Cardiac muscle cell (in vitro differentiated cells and primary cell): ENCODE results near the gene ADAM12. TPM values are rescaled to one million over a fixed set of nuclear protein-coding genes. Genes with fewer than 3 reads are reported as not detected.

Experiments
- DNase-seq, 2 donors: peaks; one replicate each; pipeline versions ENCODE4 v3.0.0 to v3.0.0-alpha.2; 2010 to 2017; ENCODE audit warnings: low read depth in 1 of 2, low spot score in 1 of 2
- H3K27ac ChIP-seq: fragments of 200-600 bp; sonication (generic); 2 replicates; pipeline ENCODE4 v1.5.1; 2016
- H3K27me3 ChIP-seq: fragments of 200-600 bp; sonication (generic); 2 replicates; pipeline ENCODE4 v1.6.0; 2016; ENCODE audit warnings: control low read depth
- H3K36me3 ChIP-seq: fragments of 200-600 bp; sonication (generic); 2 replicates; pipeline ENCODE4 v1.5.1; 2016; ENCODE audit warnings: control low read depth
- H3K4me1 ChIP-seq: fragments of 200-600 bp; sonication (generic); 2 replicates; pipeline ENCODE4 v1.8.1; 2017; ENCODE audit warnings: low read depth, mild to moderate bottlenecking, mixed run types
- H3K4me3 ChIP-seq: fragments of 200-600 bp; sonication (generic); 2 replicates; pipeline ENCODE4 v1.5.1; 2016; ENCODE audit warnings: mild to moderate bottlenecking
- H3K9me3 ChIP-seq: fragments of 200-600 bp; sonication (generic); 2 replicates; pipeline ENCODE4 v1.5.1; 2017; ENCODE audit warnings: low read depth, mild to moderate bottlenecking, control low read depth
- CTCF ChIP-seq: IDR thresholded peaks from 2 replicates; pipeline ENCODE4 v1.5.1; 2012; ENCODE audit warnings: low read depth, mild to moderate bottlenecking, low read length
- polyA plus RNA-seq: library from polyadenylated mRNA; unstranded; fragments of >200 nt; fragmentation: Nextera tagmentation; extraction: Ambion mirVana; gene quantifications from 2 replicates; pipeline ENCODE4 v1.2.1, GENCODE V29; 2016
- total RNA-seq: library from RNA; depleted of rRNA; stranded (reverse); fragments of >200 nt; gene quantifications from 2 replicates; pipeline ENCODE4 v1.2.3, GENCODE V29; 2016

Gene ADAM12
- total and polyA plus RNA-seq, 2 experiments from 2014 or later: 0.18 to 1.1 TPM

- DNase-seq: no peak
- no peaks in the 10 kb centered on the region for H3K27me3 ChIP-seq
Measured at GRCh38 chr10:126431816-126432215, 43.5 kb upstream of the ADAM12 start.

DNA sequence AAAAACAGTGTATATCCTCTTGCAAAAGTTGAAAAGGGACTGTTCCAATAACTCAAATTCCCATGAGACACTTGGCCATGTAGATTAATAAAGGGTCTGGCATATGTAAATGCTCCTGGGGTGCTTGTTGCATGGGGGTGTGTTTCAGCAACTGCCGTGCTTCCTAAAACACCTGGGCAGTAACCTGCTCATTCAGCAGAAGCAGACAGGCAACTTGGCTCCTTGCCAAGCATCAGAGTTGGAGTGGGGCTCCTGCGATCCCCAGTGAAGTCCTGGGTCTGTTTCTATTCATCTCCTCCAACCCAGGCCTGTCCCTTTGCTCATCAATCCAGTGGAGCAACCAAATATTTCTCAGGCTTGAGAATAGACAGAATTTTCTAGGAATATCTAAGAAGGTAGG lies 42.2 kb upstream of the ADAM12 start:
- TF ChIP-seq CTCF: no peak
- no peaks in the 10 kb centered on the region for H3K4me1 ChIP-seq
- no peaks in the 10 kb centered on the region for H3K27me3 ChIP-seq
- no peak overlapping the region for H3K27ac ChIP-seq
- no peaks in the 10 kb centered on the region for H3K9me3 ChIP-seq
- H3K36me3 ChIP-seq: no peaks in the 10 kb centered on the region
- no peak overlapping the region for H3K4me3 ChIP-seq
- no peak for DNase-seq

More at GRCh38 chr10:126431816-126432215, 43.5 kb upstream of the ADAM12 start:
- Histone ChIP-seq H3K4me1 (no peaks in the 10 kb centered on the region), H3K27ac (no peak overlapping the region), H3K4me3 (no peak overlapping the region), H3K36me3 (no peaks in the 10 kb centered on the region), H3K9me3 (no peaks in the 10 kb centered on the region)
- no peak for TF ChIP-seq CTCF

DNA sequence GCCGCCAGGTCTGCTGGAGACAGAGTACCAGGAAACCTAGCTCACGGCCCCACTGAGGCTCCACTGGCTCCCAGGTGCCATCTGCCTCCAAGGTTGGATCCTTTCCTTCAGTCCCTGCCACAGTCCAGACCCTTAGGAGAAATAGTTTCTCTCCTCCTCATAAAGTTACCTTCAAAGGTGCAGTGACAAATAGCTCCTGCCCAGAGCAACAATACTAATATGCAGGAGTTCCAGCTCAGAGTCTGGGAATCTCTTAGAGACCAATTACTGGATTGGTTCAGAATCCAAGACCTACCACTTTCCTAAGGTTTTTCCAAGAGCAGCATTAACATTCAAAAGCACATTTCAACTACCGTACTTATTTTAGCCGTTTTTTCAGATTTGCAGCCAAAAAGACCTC lies 41.0 kb upstream of the ADAM12 start:
- H3K4me1 ChIP-seq: no peaks in the 10 kb centered on the region
- DNase-seq: no peak
- H3K27me3 ChIP-seq: no peaks in the 10 kb centered on the region
- no peak overlapping the region for H3K4me3 ChIP-seq
- H3K27ac ChIP-seq: no peak overlapping the region
- no peaks in the 10 kb centered on the region for H3K9me3 ChIP-seq
- no peak for TF ChIP-seq CTCF
- H3K36me3 ChIP-seq: no peaks in the 10 kb centered on the region

- TF ChIP-seq CTCF: no peak
- Histone ChIP-seq H3K4me3 (no peak overlapping the region), H3K27ac (no peak overlapping the region)
Measured at GRCh38 chr10:126425489-126426065, 37.3 kb upstream of the ADAM12 start.

DNA sequence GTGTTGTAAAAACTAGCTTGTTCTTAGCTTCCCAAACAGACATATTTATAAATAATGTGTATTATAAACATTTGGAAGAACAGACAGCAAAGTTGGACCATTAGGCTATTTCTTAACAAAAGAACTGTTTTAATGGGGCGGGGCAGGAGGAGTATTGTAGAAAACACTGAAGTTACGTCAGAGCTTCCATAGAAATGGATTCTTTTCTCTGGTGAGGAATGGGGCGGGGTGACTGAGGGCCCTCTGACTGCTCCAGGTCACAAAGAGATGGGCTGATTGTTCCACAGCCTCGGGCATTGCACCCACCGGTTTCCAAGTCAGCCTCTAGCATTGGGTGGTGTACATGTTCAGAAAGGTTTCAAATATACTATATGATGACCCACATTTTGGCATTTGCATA lies 36.8 kb upstream of the ADAM12 start:
- Histone ChIP-seq H3K36me3 (no peaks in the 10 kb centered on the region), H3K4me1 (no peaks in the 10 kb centered on the region), H3K4me3 (no peak overlapping the region), H3K27me3 (no peaks in the 10 kb centered on the region), H3K9me3 (no peaks in the 10 kb centered on the region), H3K27ac (no peak overlapping the region)
- no peak for DNase-seq
- TF ChIP-seq CTCF: no peak

More at GRCh38 chr10:126425489-126426065, 37.3 kb upstream of the ADAM12 start:
- no peak for DNase-seq
- no peaks in the 10 kb centered on the region for H3K4me1 ChIP-seq
- H3K9me3 ChIP-seq: no peaks in the 10 kb centered on the region
- H3K36me3 ChIP-seq: no peaks in the 10 kb centered on the region
- H3K27me3 ChIP-seq: no peaks in the 10 kb centered on the region
